Kidney (tissue), 14 donors: Measurements from ENCODE around the gene KRT23. TPM values are rescaled to one million over a fixed set of nuclear protein-coding genes. Genes with fewer than 3 reads are reported as not detected.

Source experiments
- DNase-seq, 5 donors: peaks; one replicate each; pipeline ENCODE4 v3.0.0-alpha.2; 2013 to 2020
- FAIRE-seq: peaks from 2 replicates; lab custom pipeline; 2012; peaks lifted over from hg19 to GRCh38; lab: Jason Lieb, UNC
- H3K27ac ChIP-seq, 2 donors: one replicate each; pipeline ENCODE4 v1.7.0; 2013; ENCODE audit warnings: low read depth in 2 of 2, low read length in 2 of 2, inconsistent platforms in 1 of 2
- H3K27me3 ChIP-seq: one replicate; pipeline ENCODE4 v1.7.1; 2013; ENCODE audit warnings: low read length, inconsistent platforms; ENCODE audit not compliant: control insufficient read depth, insufficient read depth
- H3K36me3 ChIP-seq, 3 donors: one replicate each; pipeline versions ENCODE4 v1.7.0 to v1.7.1; 2013; ENCODE audit warnings: low read length in 3 of 3, control low read depth in 1 of 3, inconsistent platforms in 1 of 3; ENCODE audit not compliant: insufficient read depth in 3 of 3, control insufficient read depth in 2 of 3
- H3K4me1 ChIP-seq, 3 donors: one replicate each; pipeline versions ENCODE4 v1.7.0 to v1.7.1; 2013; ENCODE audit warnings: low read length in 3 of 3, inconsistent platforms in 1 of 3, low read depth in 1 of 3; ENCODE audit not compliant: control insufficient read depth in 2 of 3, insufficient read depth in 2 of 3
- H3K4me3 ChIP-seq, 3 donors: one replicate each; pipeline versions ENCODE4 v1.7.0 to v1.8.1; 2013; ENCODE audit warnings: low read length in 3 of 3, control low read depth in 1 of 3, inconsistent platforms in 1 of 3
- H3K9ac ChIP-seq, 3 donors: one replicate each; pipeline versions ENCODE4 v1.7.0 to v1.7.1; 2013; ENCODE audit warnings: low read length in 3 of 3, control low read depth in 1 of 3, inconsistent platforms in 1 of 3
- H3K9me3 ChIP-seq, 3 donors: one replicate each; pipeline versions ENCODE4 v1.7.0 to v1.7.1; 2013; ENCODE audit warnings: low read length in 3 of 3, control low read depth in 1 of 3, inconsistent platforms in 1 of 3; ENCODE audit not compliant: control insufficient read depth in 2 of 3, insufficient read depth in 1 of 3
- CTCF ChIP-seq: IDR thresholded peaks from 3 replicates; pipeline ENCODE4 v1.5.1; 2012; ENCODE audit warnings: mild to moderate bottlenecking, moderate library complexity, borderline replicate concordance; ENCODE audit not compliant: insufficient read depth; ENCODE audit errors: extremely low read depth
- intact Hi-C: fragments of 100-400 bp; cut with DNase I; formaldehyde crosslinking; loops from one replicate; pipeline ENCODE4 v1.11.1; 2022
- polyA plus RNA-seq: library from polyadenylated mRNA; stranded (reverse); fragments of 350-450 nt; fragmentation: Illumina TruSeq; extraction: RNeasy Lipid Tissue Mini Kit (QIAGEN cat#74804); gene quantifications from one replicate; pipeline ENCODE4 v1.2.3, GENCODE V29; 2014; ENCODE audit warnings: low read depth, low replicate concordance; ENCODE audit not compliant: insufficient read depth
- total RNA-seq: library from RNA; stranded (reverse); fragmentation: NEBNext Ultra II Directional; extraction: Animal tissue kit (Norgen Biotek cat#: 25700); gene quantifications from one replicate; pipeline ENCODE4 v1.2.1, GENCODE V29; 2021
- donor health status: control.
- donor health status: control.
- donor health status: control.
- donor health status: control.
- donor health status: control.
- donor health status: DM: yes; HTN: yes; CAD: no.
- donor health status: Normal renal cell carcinoma (clear cell type).

The KRT23 gene
- total and polyA plus RNA-seq, 2 donors from 2014 or later = 2.2 to 4.2 TPM

- no peaks in the 10 kb centered on the region for H3K9me3 ChIP-seq
- FAIRE-seq (no peak), DNase-seq (no peak)
- TF ChIP-seq CTCF = no peak
- H3K27me3 ChIP-seq = no peaks in the 10 kb centered on the region
- peaks cover 0 to 6% (median 0%) of the 10 kb centered on the region in 3 donors for H3K4me1 ChIP-seq
- no peaks in the 10 kb centered on the region for H3K36me3 ChIP-seq
- H3K9ac ChIP-seq = no peak overlapping the region
- no peak overlapping the region for H3K4me3 ChIP-seq
- intact Hi-C loops = no loop called here
- no peak overlapping the region for H3K27ac ChIP-seq
These were observed 15.2 kb upstream of the KRT23 start for GRCh38 chr17:40952661-40953060.

- Histone ChIP-seq H3K4me3 (no peak overlapping the region), H3K27ac (no peak overlapping the region), H3K9ac (no peak overlapping the region), H3K4me1 (peaks cover 0 to 6% (median 0%) of the 10 kb centered on the region in 3 donors), H3K27me3 (no peaks in the 10 kb centered on the region), H3K36me3 (no peaks in the 10 kb centered on the region), H3K9me3 (no peaks in the 10 kb centered on the region)
- no peak for TF ChIP-seq CTCF
- intact Hi-C loops = no loop called here
- DNase-seq (peak in 3 of 5 donors; percentile 48 to 69 (median 68)), FAIRE-seq (no peak)
These were observed 14.7 kb upstream of the KRT23 start for GRCh38 chr17:40952154-40952553.

- H3K27me3 ChIP-seq = no peaks in the 10 kb centered on the region
- FAIRE-seq (no peak), DNase-seq (no peak)
- no peaks in the 10 kb centered on the region for H3K9me3 ChIP-seq
- no peaks in the 10 kb centered on the region for H3K4me1 ChIP-seq
- no peak overlapping the region for H3K27ac ChIP-seq
- no peak overlapping the region for H3K9ac ChIP-seq
- intact Hi-C loops = no loop called here
- no peak overlapping the region for H3K4me3 ChIP-seq
- H3K36me3 ChIP-seq = no peaks in the 10 kb centered on the region
- no peak for TF ChIP-seq CTCF
These were observed 13.7 kb upstream of the KRT23 start for GRCh38 chr17:40951011-40951622.

GRCh38 chr17:40950176-40950575 lies 12.7 kb upstream of the KRT23 start:
- no peaks in the 10 kb centered on the region for H3K36me3 ChIP-seq
- no peak overlapping the region for H3K4me3 ChIP-seq
- H3K4me1 ChIP-seq = no peaks in the 10 kb centered on the region
- FAIRE-seq (no peak), DNase-seq (no peak)
- H3K27me3 ChIP-seq = no peaks in the 10 kb centered on the region
- intact Hi-C loops = no loop called here
- H3K27ac ChIP-seq = no peak overlapping the region
- no peaks in the 10 kb centered on the region for H3K9me3 ChIP-seq
- no peak for TF ChIP-seq CTCF
- H3K9ac ChIP-seq = no peak overlapping the region
